ENCODE results near the gene DHCR7.

DNA sequence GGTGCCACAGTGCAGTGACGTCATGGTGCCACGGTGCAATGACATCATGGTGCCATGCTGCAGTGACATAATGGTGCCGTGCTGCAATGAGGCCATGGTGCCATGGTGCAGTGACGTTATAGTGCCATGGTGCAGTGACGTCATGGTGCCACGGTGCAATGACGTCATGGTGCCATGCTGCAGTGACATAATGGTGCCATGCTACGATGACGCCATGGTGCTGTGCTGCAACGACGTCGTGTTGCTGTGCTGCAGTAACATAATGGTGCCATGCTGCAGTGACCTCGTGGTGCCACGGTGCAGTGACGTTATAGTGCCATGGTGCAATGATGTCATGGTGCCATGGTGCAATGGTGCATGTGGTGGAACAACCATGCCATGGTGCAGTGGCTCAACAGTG lies 45.3 kb downstream of the DHCR7 start:
- TF ChIP-seq POLR2AphosphoS5 (IDR thresholded peaks at IDR 0.05; ENCODE audit: low read depth): no peak
- no peak for TF ChIP-seq EZH2 (IDR thresholded peaks at IDR 0.05; ENCODE audit: low read depth, unreplicated experiment)
- TF ChIP-seq, protein P1, sequence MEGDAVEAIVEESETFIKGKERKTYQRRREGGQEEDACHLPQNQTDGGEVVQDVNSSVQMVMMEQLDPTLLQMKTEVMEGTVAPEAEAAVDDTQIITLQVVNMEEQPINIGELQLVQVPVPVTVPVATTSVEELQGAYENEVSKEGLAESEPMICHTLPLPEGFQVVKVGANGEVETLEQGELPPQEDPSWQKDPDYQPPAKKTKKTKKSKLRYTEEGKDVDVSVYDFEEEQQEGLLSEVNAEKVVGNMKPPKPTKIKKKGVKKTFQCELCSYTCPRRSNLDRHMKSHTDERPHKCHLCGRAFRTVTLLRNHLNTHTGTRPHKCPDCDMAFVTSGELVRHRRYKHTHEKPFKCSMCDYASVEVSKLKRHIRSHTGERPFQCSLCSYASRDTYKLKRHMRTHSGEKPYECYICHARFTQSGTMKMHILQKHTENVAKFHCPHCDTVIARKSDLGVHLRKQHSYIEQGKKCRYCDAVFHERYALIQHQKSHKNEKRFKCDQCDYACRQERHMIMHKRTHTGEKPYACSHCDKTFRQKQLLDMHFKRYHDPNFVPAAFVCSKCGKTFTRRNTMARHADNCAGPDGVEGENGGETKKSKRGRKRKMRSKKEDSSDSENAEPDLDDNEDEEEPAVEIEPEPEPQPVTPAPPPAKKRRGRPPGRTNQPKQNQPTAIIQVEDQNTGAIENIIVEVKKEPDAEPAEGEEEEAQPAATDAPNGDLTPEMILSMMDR (conservative IDR thresholded peaks at IDR 0.05; ENCODE audit: low read depth in 2 of 2): no peak
- TF ChIP-seq EZH2phosphoT487 (IDR thresholded peaks at IDR 0.05; ENCODE audit: unreplicated experiment): no peak
- TF ChIP-seq, protein P2, sequence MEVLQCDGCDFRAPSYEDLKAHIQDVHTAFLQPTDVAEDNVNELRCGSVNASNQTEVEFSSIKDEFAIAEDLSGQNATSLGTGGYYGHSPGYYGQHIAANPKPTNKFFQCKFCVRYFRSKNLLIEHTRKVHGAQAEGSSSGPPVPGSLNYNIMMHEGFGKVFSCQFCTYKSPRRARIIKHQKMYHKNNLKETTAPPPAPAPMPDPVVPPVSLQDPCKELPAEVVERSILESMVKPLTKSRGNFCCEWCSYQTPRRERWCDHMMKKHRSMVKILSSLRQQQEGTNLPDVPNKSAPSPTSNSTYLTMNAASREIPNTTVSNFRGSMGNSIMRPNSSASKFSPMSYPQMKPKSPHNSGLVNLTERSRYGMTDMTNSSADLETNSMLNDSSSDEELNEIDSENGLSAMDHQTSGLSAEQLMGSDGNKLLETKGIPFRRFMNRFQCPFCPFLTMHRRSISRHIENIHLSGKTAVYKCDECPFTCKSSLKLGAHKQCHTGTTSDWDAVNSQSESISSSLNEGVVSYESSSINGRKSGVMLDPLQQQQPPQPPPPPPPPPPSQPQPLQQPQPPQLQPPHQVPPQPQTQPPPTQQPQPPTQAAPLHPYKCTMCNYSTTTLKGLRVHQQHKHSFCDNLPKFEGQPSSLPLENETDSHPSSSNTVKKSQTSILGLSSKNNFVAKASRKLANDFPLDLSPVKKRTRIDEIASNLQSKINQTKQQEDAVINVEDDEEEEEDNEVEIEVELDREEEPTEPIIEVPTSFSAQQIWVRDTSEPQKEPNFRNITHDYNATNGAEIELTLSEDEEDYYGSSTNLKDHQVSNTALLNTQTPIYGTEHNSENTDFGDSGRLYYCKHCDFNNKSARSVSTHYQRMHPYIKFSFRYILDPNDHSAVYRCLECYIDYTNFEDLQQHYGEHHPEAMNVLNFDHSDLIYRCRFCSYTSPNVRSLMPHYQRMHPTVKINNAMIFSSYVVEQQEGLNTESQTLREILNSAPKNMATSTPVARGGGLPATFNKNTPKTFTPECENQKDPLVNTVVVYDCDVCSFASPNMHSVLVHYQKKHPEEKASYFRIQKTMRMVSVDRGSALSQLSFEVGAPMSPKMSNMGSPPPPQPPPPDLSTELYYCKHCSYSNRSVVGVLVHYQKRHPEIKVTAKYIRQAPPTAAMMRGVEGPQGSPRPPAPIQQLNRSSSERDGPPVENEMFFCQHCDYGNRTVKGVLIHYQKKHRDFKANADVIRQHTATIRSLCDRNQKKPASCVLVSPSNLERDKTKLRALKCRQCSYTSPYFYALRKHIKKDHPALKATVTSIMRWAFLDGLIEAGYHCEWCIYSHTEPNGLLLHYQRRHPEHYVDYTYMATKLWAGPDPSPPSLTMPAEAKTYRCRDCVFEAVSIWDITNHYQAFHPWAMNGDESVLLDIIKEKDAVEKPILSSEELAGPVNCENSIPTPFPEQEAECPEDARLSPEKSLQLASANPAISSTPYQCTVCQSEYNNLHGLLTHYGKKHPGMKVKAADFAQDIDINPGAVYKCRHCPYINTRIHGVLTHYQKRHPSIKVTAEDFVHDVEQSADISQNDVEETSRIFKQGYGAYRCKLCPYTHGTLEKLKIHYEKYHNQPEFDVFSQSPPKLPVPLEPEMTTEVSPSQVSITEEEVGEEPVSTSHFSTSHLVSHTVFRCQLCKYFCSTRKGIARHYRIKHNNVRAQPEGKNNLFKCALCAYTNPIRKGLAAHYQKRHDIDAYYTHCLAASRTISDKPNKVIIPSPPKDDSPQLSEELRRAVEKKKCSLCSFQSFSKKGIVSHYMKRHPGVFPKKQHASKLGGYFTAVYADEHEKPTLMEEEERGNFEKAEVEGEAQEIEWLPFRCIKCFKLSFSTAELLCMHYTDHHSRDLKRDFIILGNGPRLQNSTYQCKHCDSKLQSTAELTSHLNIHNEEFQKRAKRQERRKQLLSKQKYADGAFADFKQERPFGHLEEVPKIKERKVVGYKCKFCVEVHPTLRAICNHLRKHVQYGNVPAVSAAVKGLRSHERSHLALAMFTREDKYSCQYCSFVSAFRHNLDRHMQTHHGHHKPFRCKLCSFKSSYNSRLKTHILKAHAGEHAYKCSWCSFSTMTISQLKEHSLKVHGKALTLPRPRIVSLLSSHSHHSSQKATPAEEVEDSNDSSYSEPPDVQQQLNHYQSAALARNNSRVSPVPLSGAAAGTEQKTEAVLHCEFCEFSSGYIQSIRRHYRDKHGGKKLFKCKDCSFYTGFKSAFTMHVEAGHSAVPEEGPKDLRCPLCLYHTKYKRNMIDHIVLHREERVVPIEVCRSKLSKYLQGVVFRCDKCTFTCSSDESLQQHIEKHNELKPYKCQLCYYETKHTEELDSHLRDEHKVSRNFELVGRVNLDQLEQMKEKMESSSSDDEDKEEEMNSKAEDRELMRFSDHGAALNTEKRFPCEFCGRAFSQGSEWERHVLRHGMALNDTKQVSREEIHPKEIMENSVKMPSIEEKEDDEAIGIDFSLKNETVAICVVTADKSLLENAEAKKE (CRISPR knock-in tag; IDR thresholded peaks at IDR 0.05): no peak
- no peak for TF ChIP-seq NANOG (IDR thresholded peaks at IDR 0.05; ENCODE audit: borderline replicate concordance)
- TF ChIP-seq JUNB (IDR thresholded peaks at IDR 0.05; ENCODE audit: unreplicated experiment): no peak
- TF ChIP-seq ZNF331 (CRISPR knock-in tag; IDR thresholded peaks at IDR 0.05; ENCODE audit: low read depth): no peak

All from GM23338 (cell line).